GM18526 (cell line): Measurements from ENCODE around the gene CCNYL1.

ENCODE experiments used
- POLR2A ChIP-seq: IDR thresholded peaks from 3 replicates; pipeline ENCODE4 v1.6.1; 2011; ENCODE audit not compliant: insufficient read length; ENCODE audit errors: extremely low read depth

Gene CCNYL1

GRCh38 chr2:207768866-207769596, 57.6 kb downstream of the CCNYL1 start:
- no peak for TF ChIP-seq POLR2A

- no peak for TF ChIP-seq POLR2A
These were observed 59.4 kb downstream of the CCNYL1 start for GRCh38 chr2:207770602-207771404.

GRCh38 chr2:207771421-207771820, 60.0 kb downstream of the CCNYL1 start:
- no peak for TF ChIP-seq POLR2A

GRCh38 chr2:207772081-207772843, 60.8 kb downstream of the CCNYL1 start:
- TF ChIP-seq POLR2A: no peak

GRCh38 chr2:207772844-207773205, 61.4 kb downstream of the CCNYL1 start:
- TF ChIP-seq POLR2A: no peak

- TF ChIP-seq POLR2A: no peak
These were observed 64.0 kb downstream of the CCNYL1 start for GRCh38 chr2:207775473-207775872.

GRCh38 chr2:207777124-207777523, 65.7 kb downstream of the CCNYL1 start:
- no peak for TF ChIP-seq POLR2A

- no peak for TF ChIP-seq POLR2A
These were observed 67.0 kb downstream of the CCNYL1 start for GRCh38 chr2:207778298-207778882.

GRCh38 chr2:207779523-207779922, 68.1 kb downstream of the CCNYL1 start:
- TF ChIP-seq POLR2A: no peak

- no peak for TF ChIP-seq POLR2A
These were observed 71.0 kb downstream of the CCNYL1 start for GRCh38 chr2:207782238-207783030.

GRCh38 chr2:207783514-207783913, 72.1 kb downstream of the CCNYL1 start:
- TF ChIP-seq POLR2A: no peak

- TF ChIP-seq POLR2A: no peak
These were observed 73.5 kb downstream of the CCNYL1 start for GRCh38 chr2:207784898-207785297.

GRCh38 chr2:207787017-207787416, 75.6 kb downstream of the CCNYL1 start:
- no peak for TF ChIP-seq POLR2A

GRCh38 chr2:207787800-207788199, 76.4 kb downstream of the CCNYL1 start:
- no peak for TF ChIP-seq POLR2A

GRCh38 chr2:207790898-207791297, 79.5 kb downstream of the CCNYL1 start:
- TF ChIP-seq POLR2A: no peak

- no peak for TF ChIP-seq POLR2A
These were observed 80.3 kb downstream of the CCNYL1 start for GRCh38 chr2:207791579-207792243.
